Spinal cord (tissue), 10 donors: ENCODE data around the gene ZNF837. TPM values are rescaled to one million over a fixed set of nuclear protein-coding genes. Genes with fewer than 3 reads are reported as not detected.
A peak's percentile ranks its signal among the peaks of the same experiment; 100 is the strongest.

Experiments
- DNase-seq, 6 donors: peaks; one replicate each; pipeline versions ENCODE4 v3.0.0 to v3.0.0-alpha.2; 2013 to 2015; ENCODE audit warnings: low spot score in 6 of 6, low read depth in 4 of 6
- H3K27ac ChIP-seq: one replicate; pipeline ENCODE4 v1.5.1; 2013; ENCODE audit warnings: low read depth, low read length, control low read depth
- H3K27me3 ChIP-seq: one replicate; pipeline ENCODE4 v1.6.1; 2013; ENCODE audit warnings: low read length; ENCODE audit not compliant: control insufficient read depth, insufficient read depth
- H3K36me3 ChIP-seq: one replicate; pipeline ENCODE4 v1.6.1; 2013; ENCODE audit warnings: low read length; ENCODE audit not compliant: control insufficient read depth, insufficient read depth
- H3K4me1 ChIP-seq: one replicate; pipeline ENCODE4 v1.6.1; 2013; ENCODE audit warnings: low read length; ENCODE audit not compliant: control insufficient read depth, insufficient read depth
- H3K4me3 ChIP-seq: one replicate; pipeline ENCODE4 v1.5.1; 2013; ENCODE audit warnings: low read depth, low read length, control low read depth
- H3K9me3 ChIP-seq: one replicate; pipeline ENCODE4 v1.6.1; 2013; ENCODE audit warnings: low read length; ENCODE audit not compliant: control insufficient read depth, insufficient read depth
- WGBS: methylation state at CpG from one replicate; pipeline ENCODE4 v1.1.5; 2013; ENCODE audit warnings: missing lambda C conversion rate; ENCODE audit not compliant: insufficient coverage; 5-methylcytosine and 5-hydroxymethylcytosine counted together
- long read RNA-seq, 4 donors: transcript quantifications; one replicate each; lab custom pipeline, GENCODE V29; 2026
- polyA plus RNA-seq, 2 donors: library from polyadenylated mRNA; unstranded; fragments of 120-200 nt; gene quantifications; one replicate each; pipeline ENCODE4 v1.2.1, GENCODE V29; 2013; ENCODE audit not compliant: insufficient read length in 2 of 2
- total RNA-seq, 2 donors: library from RNA; depleted of rRNA in 1 of 2; stranded (reverse); fragments of 120-200 nt in 1 of 2; fragments of >200 nt in 1 of 2; gene quantifications; one replicate each; pipeline versions ENCODE4 v1.2.3 to v1.2.4, GENCODE V29; 2013 to 2014
- donor health status: healthy.

ZNF837 gene
- total RNA-seq (1 to 10 TPM in 1 of 2 donors, under 1 TPM in 1; 0.99 to 2.3 TPM), polyA plus RNA-seq (1 to 10 TPM; 2.6 to 3.2 TPM)
- long read RNA-seq, donor 1, partial matches to known transcripts: 1,535 of 1,603 reads
- long read RNA-seq, donor 1, other reads (novel, unspliced or antisense): 66 of 1,603 reads
- long read RNA-seq, donor 2: 0 reads
- long read RNA-seq, donor 3: 0 reads
- long read RNA-seq, donor 4: 0 reads

DNA sequence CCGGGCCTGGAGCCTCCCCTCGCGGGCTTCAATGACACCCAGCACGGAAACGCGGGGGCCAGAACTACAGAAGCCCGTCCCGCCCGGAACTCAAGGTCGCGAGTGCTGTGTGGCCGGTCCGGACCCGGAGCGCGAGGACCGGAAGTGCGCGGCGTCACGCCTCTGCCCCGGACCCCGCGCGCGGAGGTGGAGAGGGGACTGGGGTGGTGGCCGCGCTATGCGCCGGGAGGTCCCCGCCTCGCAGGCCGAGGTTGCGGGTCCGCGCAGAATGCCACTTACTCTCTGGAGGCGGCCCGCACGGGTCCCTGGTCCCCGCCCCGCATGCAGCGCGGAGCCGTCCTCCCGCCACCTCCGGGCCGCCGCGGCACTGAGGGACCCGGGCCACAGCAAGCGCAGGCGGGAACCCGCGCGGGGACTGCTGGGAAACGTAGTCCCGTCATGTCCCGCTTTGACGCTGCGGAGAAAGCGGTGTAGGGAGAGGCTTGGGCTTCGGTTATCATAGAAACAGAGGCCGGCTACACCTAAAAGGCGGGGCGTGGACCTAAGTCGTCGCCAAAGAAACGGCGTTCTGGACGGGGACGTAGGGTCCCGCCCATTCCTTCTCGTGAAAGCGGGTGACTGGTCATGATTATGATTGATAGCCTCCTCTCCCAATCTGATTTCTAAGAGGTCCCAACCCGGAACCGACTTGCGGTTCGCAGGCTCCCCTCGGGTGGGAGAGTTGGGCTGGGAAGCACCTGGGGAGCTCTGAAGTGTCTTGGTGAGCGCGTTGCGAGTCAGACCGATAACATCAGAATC is at the start of gene ZNF837:
Gene ZNF837, minus strand, starts transcription at position 369 of the 798 bp plus-strand sequence. CDS start 11,698 bp downstream, outside the sequence.
- under 1% methylated on average over 78 of the region's 83 CpGs for WGBS
- H3K27ac ChIP-seq: peak within 1 kb of the TSS; percentile 88

DNA sequence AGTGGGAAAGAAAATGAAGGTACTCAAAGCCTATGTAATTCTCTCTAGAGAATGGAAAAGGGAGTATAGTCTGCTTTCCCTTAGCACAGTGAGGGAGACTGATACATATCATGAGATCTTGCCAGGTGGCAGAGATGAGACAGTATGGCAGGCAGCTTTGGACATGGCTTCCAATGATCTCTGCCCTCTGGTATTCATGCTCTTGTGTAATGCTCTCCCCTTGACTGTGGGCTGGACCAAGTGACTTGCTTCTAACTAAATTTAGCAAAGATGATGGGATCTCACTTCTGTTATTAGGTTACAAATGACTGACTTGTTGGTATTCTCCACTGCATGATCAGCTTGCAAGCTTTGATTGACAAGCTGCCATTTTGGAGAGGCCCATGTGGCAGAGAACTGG is 48.9 kb upstream of the ZNF837 start:
- DNase-seq: no peak
- peaks cover 35% of the 10 kb centered on the region for H3K9me3 ChIP-seq

More for the DNA sequence above, at the start of gene ZNF837:
- Histone ChIP-seq H3K4me3 (peak within 1 kb of the TSS; percentile 64), H3K9me3 (no peaks in the 10 kb centered on the region), H3K27me3 (no peaks in the 10 kb centered on the region), H3K36me3 (peaks cover 4% of the 10 kb centered on the region), H3K4me1 (peaks cover 32% of the 10 kb centered on the region)
- DNase-seq: peak; percentile 93 to 100 (median 98)

DNA sequence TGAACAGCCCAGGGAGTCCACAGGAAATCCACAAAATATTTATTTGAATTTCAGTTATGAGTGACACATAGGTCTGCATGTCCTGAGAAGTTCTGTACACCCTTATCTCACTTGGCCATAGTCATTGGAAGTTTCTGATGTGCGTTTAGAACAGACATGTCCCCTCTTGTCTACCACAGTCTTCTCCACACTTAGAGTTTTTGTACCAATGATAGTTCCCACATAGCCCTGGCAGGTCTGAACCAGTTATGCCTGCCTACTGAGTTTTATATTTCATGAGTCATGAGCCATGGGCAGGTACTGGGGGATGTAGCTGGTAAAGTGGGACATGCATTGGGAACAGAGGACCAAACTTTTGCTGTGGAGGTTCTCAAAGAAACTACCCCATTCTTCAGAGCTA is 47.8 kb upstream of the ZNF837 start:
- peaks cover 35% of the 10 kb centered on the region for H3K36me3 ChIP-seq
- WGBS: no CpG with 5 or more reads among the region's 1 CpG
- no peaks in the 10 kb centered on the region for H3K4me1 ChIP-seq
- no peak overlapping the region for H3K4me3 ChIP-seq
- no peak for DNase-seq
- H3K9me3 ChIP-seq: peaks cover 25% of the 10 kb centered on the region
- no peak overlapping the region for H3K27ac ChIP-seq
- no peaks in the 10 kb centered on the region for H3K27me3 ChIP-seq

More for the DNA sequence above, 48.9 kb upstream of the ZNF837 start:
- H3K4me3 ChIP-seq: no peak overlapping the region
- no peaks in the 10 kb centered on the region for H3K27me3 ChIP-seq
- no peak overlapping the region for H3K27ac ChIP-seq
- H3K4me1 ChIP-seq: no peaks in the 10 kb centered on the region
- H3K36me3 ChIP-seq: peaks cover 46% of the 10 kb centered on the region

DNA sequence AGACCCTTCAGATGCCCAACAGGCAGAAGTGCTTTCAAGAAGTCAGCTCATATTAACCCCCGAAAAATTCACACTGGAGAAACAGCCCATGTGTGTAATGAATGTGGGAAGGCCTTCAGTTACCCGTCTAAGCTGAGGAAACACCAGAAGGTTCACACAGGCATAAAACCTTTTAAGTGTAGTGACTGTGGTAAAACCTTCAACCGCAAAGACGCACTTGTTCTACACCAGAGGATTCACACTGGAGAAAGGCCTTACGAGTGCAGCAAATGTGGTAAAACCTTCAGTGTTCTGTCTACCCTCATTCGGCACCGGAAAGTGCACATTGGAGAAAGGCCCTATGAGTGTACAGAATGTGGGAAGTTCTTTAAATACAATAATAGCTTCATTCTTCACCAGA is 36.2 kb upstream of the ZNF837 start:
- Histone ChIP-seq H3K27ac (no peak overlapping the region), H3K9me3 (no peaks in the 10 kb centered on the region), H3K4me1 (no peaks in the 10 kb centered on the region), H3K27me3 (no peaks in the 10 kb centered on the region), H3K4me3 (no peak overlapping the region), H3K36me3 (peaks cover 70% of the 10 kb centered on the region)
- 100% methylated on average over 4 of the region's 7 CpGs for WGBS
- DNase-seq: no peak

DNA sequence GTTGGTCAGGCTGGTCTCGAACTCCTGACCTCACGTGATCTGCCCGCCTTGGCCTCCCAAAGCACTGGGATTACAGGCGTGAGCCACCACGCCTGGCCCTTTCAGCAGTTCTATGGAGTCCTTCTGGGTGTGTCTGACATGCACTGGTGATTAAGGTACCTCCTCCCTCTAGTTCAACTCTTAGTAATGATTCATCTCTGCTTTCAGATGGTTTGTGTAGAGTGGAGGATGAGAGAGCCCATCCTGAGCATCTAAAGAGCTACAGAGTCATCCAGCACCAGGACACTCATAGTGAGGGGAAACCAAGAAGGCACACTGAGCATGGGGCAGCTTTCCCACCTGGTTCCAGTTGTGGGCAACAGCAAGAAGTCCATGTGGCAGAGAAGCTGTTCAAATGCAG is 35.8 kb upstream of the ZNF837 start:
- Histone ChIP-seq H3K27me3 (no peaks in the 10 kb centered on the region), H3K9me3 (no peaks in the 10 kb centered on the region), H3K27ac (no peak overlapping the region), H3K4me3 (no peak overlapping the region), H3K4me1 (no peaks in the 10 kb centered on the region), H3K36me3 (peaks cover 68% of the 10 kb centered on the region)
- WGBS: 100% methylated on average over 3 of the region's 5 CpGs
- DNase-seq: no peak

DNA sequence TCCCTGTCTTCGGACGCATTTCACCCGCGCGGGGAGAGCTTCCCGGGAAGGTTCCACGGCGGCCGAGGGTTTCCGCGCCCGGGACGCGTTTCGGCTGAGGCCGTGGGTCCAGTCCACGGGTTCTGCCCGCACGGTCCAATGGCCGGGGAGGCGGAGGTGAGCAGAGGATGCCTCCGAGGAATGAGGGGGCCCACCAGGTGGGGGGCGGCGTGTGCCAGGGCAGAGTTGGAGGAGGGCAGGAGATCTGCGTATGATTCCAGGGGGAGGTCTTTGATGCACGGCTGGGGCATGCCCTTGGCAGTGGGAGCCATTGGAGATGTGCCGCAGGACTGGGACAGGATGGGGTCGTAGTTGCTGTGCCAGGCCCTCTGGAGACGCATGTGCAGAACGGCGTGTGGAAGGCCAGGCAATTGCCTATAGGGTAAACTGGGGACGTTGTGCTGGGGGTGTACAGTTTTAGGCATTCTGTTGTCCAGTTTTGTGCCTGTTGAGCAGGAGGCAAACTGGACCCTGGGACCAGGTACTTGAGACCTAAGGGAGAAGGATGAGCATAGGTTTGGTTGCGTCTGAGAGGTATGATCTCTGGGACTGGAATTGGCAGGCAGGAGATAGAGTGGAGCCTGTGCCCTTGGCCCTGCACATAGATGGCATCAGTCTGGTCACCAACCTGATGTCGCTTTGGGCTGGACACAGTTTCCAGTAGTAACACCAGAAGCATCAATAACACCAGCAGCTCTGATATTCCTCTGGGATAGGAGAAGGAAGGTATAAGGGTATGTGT is 28.4 kb upstream of the ZNF837 start:
- Histone ChIP-seq H3K9me3 (no peaks in the 10 kb centered on the region), H3K36me3 (peaks cover 16% of the 10 kb centered on the region), H3K27me3 (no peaks in the 10 kb centered on the region), H3K4me3 (peak overlapping the region; percentile 88), H3K27ac (peak overlapping the region; percentile 91), H3K4me1 (peaks cover 28% of the 10 kb centered on the region)
- WGBS: under 1% methylated on average over 33 of the region's 34 CpGs
- peak in 2 of 6 donors; percentile 16 to 56 for DNase-seq

DNA sequence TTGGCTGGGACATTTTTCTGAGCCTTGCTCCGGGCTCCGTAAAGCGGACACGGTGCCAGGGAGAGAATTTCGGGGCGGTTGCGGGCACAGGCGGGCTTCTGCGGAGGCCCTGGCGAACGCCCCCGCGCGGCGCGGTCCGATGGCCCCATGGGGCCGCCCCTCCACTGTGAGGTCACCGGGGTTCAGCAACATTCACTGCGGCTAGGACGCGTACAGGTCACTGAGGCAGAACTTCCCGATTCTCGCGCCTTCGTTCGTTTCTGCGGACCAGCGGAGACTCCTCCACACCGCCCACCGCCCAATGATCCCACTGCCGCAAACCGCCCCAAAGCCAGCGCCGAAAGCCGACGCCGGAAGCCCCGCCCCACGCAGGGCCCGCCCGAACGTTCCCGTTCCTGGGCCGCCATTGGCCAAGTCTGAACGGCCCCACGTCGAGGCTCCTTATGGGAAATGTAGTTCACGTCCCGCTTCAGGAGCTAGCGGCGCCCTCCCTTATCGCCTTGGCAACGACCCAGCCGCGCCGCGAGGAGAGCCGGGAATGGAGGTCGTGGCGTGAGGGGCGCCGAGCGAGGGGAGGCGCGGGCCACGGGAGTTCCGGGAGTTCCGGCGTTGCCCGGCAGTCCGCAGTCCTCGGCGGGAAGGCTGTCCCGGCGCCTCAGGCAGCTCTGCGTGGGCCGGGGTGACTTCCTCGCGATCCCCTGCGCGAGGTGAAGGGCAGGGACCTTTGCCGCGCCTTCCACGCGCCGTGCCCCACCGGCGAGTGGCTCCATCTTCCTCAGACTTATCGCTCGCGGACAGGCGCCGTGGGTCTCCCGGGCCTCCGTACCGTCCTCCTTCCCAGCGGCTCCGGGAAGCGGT is 27.6 kb upstream of the ZNF837 start, which contains the start of gene ZNF584:
Gene ZNF584, plus strand, starts transcription at position 498 of the 858 bp plus-strand sequence. CDS start 499 bp downstream, outside the sequence.
- peaks cover 28% of the 10 kb centered on the region for H3K4me1 ChIP-seq
- DNase-seq: peak; percentile 86 to 99 (median 96)
- H3K27me3 ChIP-seq: no peaks in the 10 kb centered on the region
- peaks cover 15% of the 10 kb centered on the region for H3K36me3 ChIP-seq
- peak within 1 kb of the TSS; percentile 88 for H3K4me3 ChIP-seq
- no peaks in the 10 kb centered on the region for H3K9me3 ChIP-seq
- under 1% methylated on average over 100 of the region's 100 CpGs for WGBS
- H3K27ac ChIP-seq: peak within 1 kb of the TSS; percentile 91

DNA sequence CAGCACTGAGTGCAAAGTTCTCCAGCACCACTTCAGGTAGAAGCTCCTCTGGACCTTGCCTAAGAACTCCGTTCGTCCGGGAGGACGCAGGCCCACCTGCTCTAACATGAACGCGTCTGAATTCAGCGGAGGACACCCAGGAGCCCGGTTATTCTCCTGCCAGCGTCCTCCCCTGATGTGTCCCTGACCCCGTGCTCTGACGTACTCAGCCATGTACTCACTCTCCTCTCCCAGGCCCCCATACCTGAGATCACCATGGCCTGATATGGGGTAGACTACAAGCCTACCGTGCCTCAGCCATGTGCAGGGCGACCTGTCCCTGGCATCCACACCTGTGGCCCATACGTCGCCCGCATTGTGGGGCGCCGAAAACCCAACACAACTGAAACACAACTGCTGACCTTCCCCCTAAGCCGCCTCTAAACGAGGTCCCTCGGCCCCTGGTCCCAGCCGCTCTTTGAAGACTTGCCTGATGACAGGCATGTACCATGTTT is 26.9 kb upstream of the ZNF837 start:
- H3K36me3 ChIP-seq: peaks cover 13% of the 10 kb centered on the region
- DNase-seq: no peak
- no peaks in the 10 kb centered on the region for H3K27me3 ChIP-seq
- peak overlapping the region; percentile 88 for H3K4me3 ChIP-seq
- peak overlapping the region; percentile 91 for H3K27ac ChIP-seq
- H3K9me3 ChIP-seq: no peaks in the 10 kb centered on the region
- 6% methylated on average over 22 of the region's 22 CpGs for WGBS
- peaks cover 28% of the 10 kb centered on the region for H3K4me1 ChIP-seq
